IMR-90 (cell line): ENCODE data around the gene AHCYL1. TPM values are rescaled to one million over a fixed set of nuclear protein-coding genes. Genes with fewer than 3 reads are reported as not detected.

Experiments
- ATAC-seq: fragments of 200-7000 bp; cut with Tn5 transposase; 2 replicates; pipeline ENCODE4 v1.9.1; 2020; ENCODE audit warnings: low read depth, mild to moderate bottlenecking, moderate library complexity
- BruUV-seq: library from RNA; stranded (reverse); fragments of 400-500 nt; replicated peaks from 2 replicates; lab custom pipeline; 2021; lab: Mats Ljungman, UMichigan
- CTCF ChIA-PET: fragments of 300-600 bp; formaldehyde crosslinking; extraction: SDS; loops from one replicate; lab custom pipeline; 2021; ENCODE audit warnings: antibody characterized with exemption; lab: Yijun Ruan, JAX
- POLR2A ChIA-PET: fragments of 300-600 bp; sonication (Branson Sonifier 250); formaldehyde crosslinking; loops from one replicate; lab custom pipeline; 2022; ENCODE audit warnings: antibody characterized with exemption; ENCODE audit not compliant: unreplicated experiment; lab: Charles Lee
- DNase-seq: peaks from one replicate; pipeline ENCODE4 v3.0.0; 2013
- H2AFZ ChIP-seq: replicated peaks from 2 replicates; pipeline ENCODE3; 2013; ENCODE audit warnings: low read length, mild to moderate bottlenecking; ENCODE audit not compliant: poor library complexity
- H2AK5ac ChIP-seq: 2 replicates; pipeline ENCODE4 v1.6.1; 2013; ENCODE audit warnings: low read depth, low read length, inconsistent platforms
- H2AK9ac ChIP-seq: replicated peaks from 2 replicates; pipeline ENCODE3; 2013; ENCODE audit warnings: mild to moderate bottlenecking, low read depth, low read length, moderate library complexity; ENCODE audit not compliant: poor library complexity
- H2BK120ac ChIP-seq: 2 replicates; pipeline ENCODE4 v1.6.1; 2013; ENCODE audit warnings: low read depth, low read length, inconsistent platforms
- H2BK15ac ChIP-seq: 3 replicates; pipeline ENCODE4 v1.6.1; 2013; ENCODE audit warnings: low read depth, low read length, inconsistent platforms
- H2BK20ac ChIP-seq: 2 replicates; pipeline ENCODE4 v1.6.1; 2013; ENCODE audit warnings: low read depth, mild to moderate bottlenecking, inconsistent platforms, low read length, moderate library complexity
- H2BK5ac ChIP-seq: 2 replicates; pipeline ENCODE4 v1.6.1; 2013; ENCODE audit warnings: mild to moderate bottlenecking, low read depth, low read length, inconsistent platforms; ENCODE audit not compliant: poor library complexity, severe bottlenecking
- H3K14ac ChIP-seq: replicated peaks from 2 replicates; pipeline ENCODE4 v1.6.1; 2013; ENCODE audit warnings: low read depth, low read length, inconsistent platforms
- H3K18ac ChIP-seq: 2 replicates; pipeline ENCODE4 v1.6.1; 2013; ENCODE audit warnings: low read depth, low read length, control low read depth
- H3K23ac ChIP-seq: 2 replicates; pipeline ENCODE4 v1.6.1; 2013; ENCODE audit warnings: low read depth, low read length, inconsistent platforms
- H3K27ac ChIP-seq: 2 replicates; pipeline ENCODE4 v1.5.1; 2013; ENCODE audit warnings: mild to moderate bottlenecking, control low read depth, low read length; ENCODE audit not compliant: insufficient read depth
- H3K27me3 ChIP-seq: 2 replicates; pipeline ENCODE4 v1.6.1; 2013; ENCODE audit warnings: low read length; ENCODE audit not compliant: control insufficient read depth, insufficient read depth
- H3K36me3 ChIP-seq: 2 replicates; pipeline ENCODE4 v1.6.1; 2013; ENCODE audit warnings: low read length, mixed read lengths; ENCODE audit not compliant: control insufficient read depth, insufficient read depth
- H3K4ac ChIP-seq: 2 replicates; pipeline ENCODE4 v1.6.1; 2013; ENCODE audit warnings: low read depth, low read length, inconsistent platforms
- H3K4me1 ChIP-seq: 2 replicates; pipeline ENCODE4 v1.6.1; 2013; ENCODE audit warnings: low read length, mixed read lengths; ENCODE audit not compliant: control insufficient read depth, insufficient read depth
- H3K4me2 ChIP-seq: 2 replicates; pipeline ENCODE4 v1.6.1; 2013; ENCODE audit warnings: low read depth, mild to moderate bottlenecking, control low read depth, low read length, moderate library complexity
- H3K4me3 ChIP-seq: 2 replicates; pipeline ENCODE4 v1.5.1; 2013; ENCODE audit warnings: low read depth, mild to moderate bottlenecking, control low read depth, low read length, moderate library complexity; ENCODE audit not compliant: insufficient read depth
- H3K56ac ChIP-seq: 2 replicates; pipeline ENCODE4 v1.6.1; 2013; ENCODE audit warnings: low read length, inconsistent platforms; ENCODE audit not compliant: insufficient read depth; ENCODE audit errors: extremely low read depth
- H3K79me1 ChIP-seq, 2 experiments: 2 replicates each; pipeline ENCODE4 v1.6.1; 2013; ENCODE audit warnings: low read length in 2 of 2, inconsistent platforms in 1 of 2, low read depth in 1 of 2
- H3K9ac ChIP-seq: 2 replicates; pipeline ENCODE4 v1.6.1; 2013; ENCODE audit warnings: low read depth, low read length, control low read depth
- H3K9me1 ChIP-seq: 2 replicates; pipeline ENCODE4 v1.6.1; 2013; ENCODE audit warnings: low read length, inconsistent platforms; ENCODE audit not compliant: insufficient read depth
- H3K9me3 ChIP-seq: 2 replicates; pipeline ENCODE4 v1.6.1; 2013; ENCODE audit warnings: low read length; ENCODE audit not compliant: control insufficient read depth, insufficient read depth
- H4K20me1 ChIP-seq: 2 replicates; pipeline ENCODE4 v1.6.1; 2013; ENCODE audit warnings: low read length, inconsistent platforms; ENCODE audit not compliant: insufficient read depth
- H4K5ac ChIP-seq: 2 replicates; pipeline ENCODE4 v1.6.1; 2013; ENCODE audit warnings: mild to moderate bottlenecking, low read depth, low read length, control low read depth
- H4K8ac ChIP-seq, 2 experiments: 2 replicates each; pipeline ENCODE4 v1.6.1; 2013; ENCODE audit warnings: low read depth in 2 of 2, low read length in 2 of 2, control low read depth in 1 of 2, inconsistent platforms in 1 of 2
- H4K91ac ChIP-seq: 2 replicates; pipeline ENCODE4 v1.6.1; 2013; ENCODE audit warnings: low read depth, low read length, inconsistent platforms; ENCODE audit not compliant: insufficient read depth
- BHLHE40 ChIP-seq: fragments of 150-350 bp; IDR thresholded peaks from 2 replicates; pipeline ENCODE4 v1.6.1; 2016; ENCODE audit warnings: mild to moderate bottlenecking, low read depth, low read length
- CEBPB ChIP-seq: IDR thresholded peaks from 2 replicates; pipeline ENCODE4 v1.6.1; 2012; ENCODE audit warnings: low read depth, low read length, improper control_type of control experiment
- FOS ChIP-seq: fragments of 150-350 bp; IDR thresholded peaks from 2 replicates; pipeline ENCODE4 v1.6.1; 2016; ENCODE audit warnings: low read depth, low read length
- MAFK ChIP-seq: IDR thresholded peaks from 2 replicates; pipeline ENCODE4 v1.6.1; 2012; ENCODE audit warnings: low read depth, low read length, improper control_type of control experiment
- MAZ ChIP-seq: IDR thresholded peaks from 2 replicates; pipeline ENCODE4 v1.6.1; 2012; ENCODE audit warnings: low read depth, mild to moderate bottlenecking, low read length, improper control_type of control experiment, moderate library complexity, borderline replicate concordance
- MXI1 ChIP-seq: IDR thresholded peaks from 2 replicates; pipeline ENCODE4 v1.6.1; 2012; ENCODE audit warnings: low read depth, mild to moderate bottlenecking, low read length, moderate library complexity, borderline replicate concordance
- NFE2L2 ChIP-seq: fragments of 150-350 bp; IDR thresholded peaks from 2 replicates; pipeline ENCODE4 v1.6.1; 2016; ENCODE audit warnings: low read depth, mild to moderate bottlenecking, low read length
- RAD21 ChIP-seq: IDR thresholded peaks from 2 replicates; pipeline ENCODE4 v1.6.1; 2012; ENCODE audit warnings: low read length, improper control_type of control experiment
- RCOR1 ChIP-seq: IDR thresholded peaks from 2 replicates; pipeline ENCODE4 v1.6.1; 2012; ENCODE audit warnings: mild to moderate bottlenecking, low read length, improper control_type of control experiment; ENCODE audit not compliant: insufficient replicate concordance
- RFX5 ChIP-seq: IDR thresholded peaks from 2 replicates; pipeline ENCODE4 v1.8.0; 2012; ENCODE audit warnings: low read depth, mild to moderate bottlenecking, low read length, moderate library complexity
- SMC3 ChIP-seq: fragments of 150-350 bp; IDR thresholded peaks from 2 replicates; pipeline ENCODE4 v1.6.1; 2016; ENCODE audit warnings: low read depth, mild to moderate bottlenecking, antibody characterized with exemption, low read length, moderate library complexity
- WGBS, 2 experiments: methylation state at CpG; one replicate each; pipeline versions ENCODE4 v1.1.5 to v1.1.7; 2013; ENCODE audit warnings: missing lambda C conversion rate in 2 of 2; ENCODE audit not compliant: insufficient read length in 1 of 2; ENCODE audit errors: extremely low coverage in 2 of 2; 5-methylcytosine and 5-hydroxymethylcytosine counted together
- dilution Hi-C: fragments of 300-500 bp; cut with HindIII; formaldehyde crosslinking; loops from one replicate; pipeline ENCODE4 v1.14.3; 2018; ENCODE audit warnings: low sequenced_read_pairs; ENCODE audit not compliant: unreplicated experiment
- in situ Hi-C: fragments of 300-500 bp; cut with MboI; formaldehyde crosslinking; loops from 3 replicates; pipeline ENCODE4 v1.14.3; 2019; ENCODE audit warnings: low sequenced_read_pairs, inconsistent platforms, mixed read lengths
- intact Hi-C: fragments of 100-400 bp; cut with micrococcal nuclease; formaldehyde crosslinking; loops from 2 replicates; pipeline ENCODE4 v1.10.0; 2022
- polyA plus RNA-seq, 3 experiments: library from polyadenylated mRNA; depleted of rRNA; stranded (reverse); fragments of >200 nt; gene quantifications; 2 replicates each; pipeline ENCODE4 v1.2.3, GENCODE V29; 2012; ENCODE audit warnings: low replicate concordance in 1 of 3
- total RNA-seq: library from RNA; depleted of rRNA; stranded (reverse); fragments of >200 nt; gene quantifications from 2 replicates; pipeline ENCODE4 v1.2.3, GENCODE V29; 2012
- TF ChIP-seq, protein P1 (sequence below): conservative IDR thresholded peaks from 2 replicates; pipeline ENCODE4 v1.5.1; 2012; ENCODE audit warnings: mild to moderate bottlenecking, low read depth, low read length, improper control_type of control experiment
- TF ChIP-seq, protein P2 (sequence below): fragments of 150-350 bp; IDR thresholded peaks from 2 replicates; pipeline ENCODE4 v1.6.1; 2017; ENCODE audit warnings: mild to moderate bottlenecking, antibody characterized with exemption, low read length, low read depth
- TF ChIP-seq, protein P3 (sequence below): fragments of 150-350 bp; IDR thresholded peaks from 2 replicates; pipeline ENCODE4 v1.6.1; 2016; ENCODE audit warnings: low read depth, mild to moderate bottlenecking, low read length, moderate library complexity, borderline replicate concordance

AHCYL1 gene
- total and polyA plus RNA-seq, 2 of the 4 experiments (the other 2 are of a cell fraction) = 75.1 to 76.0 TPM

DNA sequence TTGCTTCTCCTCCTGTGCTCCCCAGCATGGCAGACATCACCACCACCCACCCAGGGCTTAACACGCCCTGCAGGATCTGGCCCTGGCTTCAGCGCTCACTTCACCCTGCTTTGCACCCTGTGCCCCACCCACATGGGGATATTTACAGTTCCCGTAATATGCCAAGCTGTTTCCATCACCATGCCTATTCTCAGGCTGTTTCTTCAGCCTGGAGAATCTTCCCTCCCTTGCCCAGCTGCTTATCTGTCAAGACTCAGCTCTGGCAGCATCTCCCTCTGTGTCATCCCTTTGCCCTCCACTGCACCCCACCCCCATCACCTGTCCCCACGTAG is 3.6 kb upstream of the AHCYL1 start:
- no peak for TF ChIP-seq FOS
- no peak for TF ChIP-seq RFX5
- no peak for TF ChIP-seq MAZ
- TF ChIP-seq SMC3 = no peak
- TF ChIP-seq, protein P1, sequence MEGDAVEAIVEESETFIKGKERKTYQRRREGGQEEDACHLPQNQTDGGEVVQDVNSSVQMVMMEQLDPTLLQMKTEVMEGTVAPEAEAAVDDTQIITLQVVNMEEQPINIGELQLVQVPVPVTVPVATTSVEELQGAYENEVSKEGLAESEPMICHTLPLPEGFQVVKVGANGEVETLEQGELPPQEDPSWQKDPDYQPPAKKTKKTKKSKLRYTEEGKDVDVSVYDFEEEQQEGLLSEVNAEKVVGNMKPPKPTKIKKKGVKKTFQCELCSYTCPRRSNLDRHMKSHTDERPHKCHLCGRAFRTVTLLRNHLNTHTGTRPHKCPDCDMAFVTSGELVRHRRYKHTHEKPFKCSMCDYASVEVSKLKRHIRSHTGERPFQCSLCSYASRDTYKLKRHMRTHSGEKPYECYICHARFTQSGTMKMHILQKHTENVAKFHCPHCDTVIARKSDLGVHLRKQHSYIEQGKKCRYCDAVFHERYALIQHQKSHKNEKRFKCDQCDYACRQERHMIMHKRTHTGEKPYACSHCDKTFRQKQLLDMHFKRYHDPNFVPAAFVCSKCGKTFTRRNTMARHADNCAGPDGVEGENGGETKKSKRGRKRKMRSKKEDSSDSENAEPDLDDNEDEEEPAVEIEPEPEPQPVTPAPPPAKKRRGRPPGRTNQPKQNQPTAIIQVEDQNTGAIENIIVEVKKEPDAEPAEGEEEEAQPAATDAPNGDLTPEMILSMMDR = no peak
- TF ChIP-seq RAD21 = no peak
- TF ChIP-seq RCOR1 = no peak
- TF ChIP-seq CEBPB = no peak
- no peak for TF ChIP-seq NFE2L2
- no peak for TF ChIP-seq MXI1
- TF ChIP-seq BHLHE40 = no peak
- TF ChIP-seq, protein P2, sequence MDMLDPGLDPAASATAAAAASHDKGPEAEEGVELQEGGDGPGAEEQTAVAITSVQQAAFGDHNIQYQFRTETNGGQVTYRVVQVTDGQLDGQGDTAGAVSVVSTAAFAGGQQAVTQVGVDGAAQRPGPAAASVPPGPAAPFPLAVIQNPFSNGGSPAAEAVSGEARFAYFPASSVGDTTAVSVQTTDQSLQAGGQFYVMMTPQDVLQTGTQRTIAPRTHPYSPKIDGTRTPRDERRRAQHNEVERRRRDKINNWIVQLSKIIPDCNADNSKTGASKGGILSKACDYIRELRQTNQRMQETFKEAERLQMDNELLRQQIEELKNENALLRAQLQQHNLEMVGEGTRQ = no peak
- no peak for TF ChIP-seq MAFK
- TF ChIP-seq, protein P3, sequence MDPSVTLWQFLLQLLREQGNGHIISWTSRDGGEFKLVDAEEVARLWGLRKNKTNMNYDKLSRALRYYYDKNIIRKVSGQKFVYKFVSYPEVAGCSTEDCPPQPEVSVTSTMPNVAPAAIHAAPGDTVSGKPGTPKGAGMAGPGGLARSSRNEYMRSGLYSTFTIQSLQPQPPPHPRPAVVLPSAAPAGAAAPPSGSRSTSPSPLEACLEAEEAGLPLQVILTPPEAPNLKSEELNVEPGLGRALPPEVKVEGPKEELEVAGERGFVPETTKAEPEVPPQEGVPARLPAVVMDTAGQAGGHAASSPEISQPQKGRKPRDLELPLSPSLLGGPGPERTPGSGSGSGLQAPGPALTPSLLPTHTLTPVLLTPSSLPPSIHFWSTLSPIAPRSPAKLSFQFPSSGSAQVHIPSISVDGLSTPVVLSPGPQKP = no peak
- H3K4me3 ChIP-seq = no peak overlapping the region
- no peak overlapping the region for H3K56ac ChIP-seq
- H3K14ac ChIP-seq = 0 out of 2 replicates have a peak overlapping the region, but pooled peaks have one; percentile 19
- H2BK15ac ChIP-seq = peak overlapping the region; percentile 87; the same call in 2 of the 3 replicates
- H3K36me3 ChIP-seq = no peaks in the 10 kb centered on the region
- no peak overlapping the region for H4K5ac ChIP-seq
- in situ Hi-C loops = loop anchor here (5.0 kb wide), 1 partner anchor 339 kb away; no protein-coding TSS in a partner anchor
- no peak overlapping the region for H4K8ac ChIP-seq
- DNase-seq (no peak), ATAC-seq (no peak)
- H2BK5ac ChIP-seq = no peak overlapping the region
- H3K9ac ChIP-seq = no peak overlapping the region
- no peaks in the 10 kb centered on the region for H3K27me3 ChIP-seq
- peak overlapping the region; percentile 81; the same call in 1 of the 2 replicates for H2AK5ac ChIP-seq
- H2AFZ ChIP-seq = no peak overlapping the region
- BruUV-seq = no TSS peak
- intact Hi-C loops = loop anchor here (5.0 kb wide), 1 partner anchor 49 kb away; no protein-coding TSS in a partner anchor
- peaks cover 9% of the 10 kb centered on the region for H4K20me1 ChIP-seq
- H3K18ac ChIP-seq = no peak overlapping the region; the same call in 1 of the 2 replicates
- peak overlapping the region; percentile 70 for H2BK20ac ChIP-seq
- CTCF ChIA-PET = interaction anchor here (1.2 to 2.0 kb wide), 4 partner anchors 189 to 348 kb away, joined by 4 to 10 read pairs (median 6); no protein-coding TSS in a partner anchor
- peaks cover 30% of the 10 kb centered on the region for H3K4me1 ChIP-seq
- 96% methylated on average over 3 of the region's 4 CpGs; no CpG with 5 or more reads in 1 of the 2 experiments for WGBS, 2 experiments
- H3K27ac ChIP-seq = no peak overlapping the region
- peaks cover 11% of the 10 kb centered on the region for H3K9me3 ChIP-seq
- peaks cover 23% of the 10 kb centered on the region for H3K9me1 ChIP-seq
- H2AK9ac ChIP-seq = peak overlapping the region; percentile 6
- H4K91ac ChIP-seq = peak overlapping the region; percentile 50
- peak overlapping the region; percentile 76 for H2BK120ac ChIP-seq
- dilution Hi-C loops = no loop called here
- no peak overlapping the region for H3K23ac ChIP-seq
- peaks cover 0 to 9% of the 10 kb centered on the region in 2 experiments; a peak in 2 of 4 replicates for H3K79me1 ChIP-seq
- no peak overlapping the region for H3K4me2 ChIP-seq
- peak overlapping the region; percentile 65; the same call in 1 of the 2 replicates for H3K4ac ChIP-seq
- POLR2A ChIA-PET = no interaction called here
